HG03175 (cell line): Measurements from ENCODE around the gene PTBP1.

ENCODE experiments used
- ATAC-seq: cut with Tn5 transposase; IDR thresholded peaks from one replicate; pipeline ENCODE4 v1.9.1; 2021; ENCODE audit warnings: mild to moderate bottlenecking, moderate library complexity; ENCODE audit not compliant: unreplicated experiment

PTBP1 gene

DNA sequence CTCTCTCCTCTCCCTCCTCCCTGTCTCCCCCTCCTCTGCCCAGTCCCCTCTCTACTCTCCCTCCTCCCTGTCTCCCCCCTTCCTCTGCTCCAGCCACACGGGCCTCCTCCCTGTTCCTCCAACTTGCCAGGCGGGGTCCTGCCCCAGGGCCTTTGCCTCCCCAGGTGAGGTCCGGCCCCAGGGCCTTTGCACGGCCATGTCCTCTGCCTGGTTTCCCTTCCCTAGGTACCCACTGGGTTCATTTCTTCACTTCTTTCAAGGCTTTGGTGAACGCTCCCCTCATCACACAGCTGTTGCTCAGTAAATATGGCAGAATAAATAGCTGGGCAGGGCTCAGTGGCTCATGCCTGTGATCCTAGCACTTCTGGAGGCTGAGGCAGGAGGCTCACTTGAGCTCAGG, 25.2 kb upstream of the PTBP1 start:
- no peak for ATAC-seq

DNA sequence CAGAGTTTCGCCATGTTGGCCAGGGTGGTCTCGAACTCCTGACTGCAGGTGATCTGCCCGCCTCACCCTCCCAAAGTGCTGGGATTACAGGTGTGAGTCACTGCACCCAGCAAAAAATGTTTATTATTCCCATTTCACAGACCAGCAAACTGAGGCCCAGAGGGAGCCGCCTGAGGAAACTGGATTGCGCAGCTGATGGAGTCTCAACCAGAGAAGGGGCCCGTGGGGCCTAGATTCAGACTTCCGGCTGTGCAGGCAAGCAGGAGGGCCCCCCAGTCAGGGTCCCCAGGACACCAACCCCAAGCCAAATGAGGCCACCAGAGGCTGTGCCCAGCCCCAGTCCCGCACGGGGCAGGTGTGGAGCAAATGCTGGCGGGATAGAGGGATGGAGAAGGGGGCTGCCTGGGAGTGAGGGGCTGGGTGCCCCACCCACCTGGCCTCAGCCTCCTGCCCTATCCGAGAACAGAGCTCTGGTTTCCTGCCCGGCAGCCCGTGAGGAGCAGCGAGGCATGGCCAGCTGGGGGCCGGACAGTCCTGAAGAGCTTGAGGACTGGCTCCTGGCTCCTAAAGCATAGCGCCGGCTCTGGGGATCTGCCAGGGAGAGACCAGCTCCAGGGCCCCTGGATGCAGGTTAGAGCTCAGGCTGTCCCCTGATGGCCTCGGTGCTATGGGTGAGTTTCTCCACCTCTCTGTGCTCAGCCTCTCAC, 24.4 kb upstream of the PTBP1 start:
- no peak for ATAC-seq

DNA sequence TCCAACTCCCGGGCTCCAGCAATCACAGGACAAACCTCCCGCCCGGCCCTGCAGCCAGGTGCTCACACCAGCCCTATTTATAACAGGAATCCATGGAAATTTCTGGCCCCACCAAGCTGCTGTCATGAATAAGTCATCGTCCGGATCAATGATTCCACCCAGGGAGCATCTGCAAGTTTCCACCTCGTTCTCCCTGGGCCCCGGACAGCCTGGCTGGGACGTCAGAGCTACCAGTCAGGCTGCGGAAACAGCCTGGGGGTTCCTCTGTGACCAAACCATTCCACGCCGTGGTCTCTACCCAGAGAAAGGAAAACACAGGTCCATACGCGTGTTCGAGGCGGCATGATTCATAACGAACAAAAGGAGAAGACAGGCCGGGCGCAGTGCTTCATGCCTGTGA, 20.7 kb upstream of the PTBP1 start:
- ATAC-seq = no peak

DNA sequence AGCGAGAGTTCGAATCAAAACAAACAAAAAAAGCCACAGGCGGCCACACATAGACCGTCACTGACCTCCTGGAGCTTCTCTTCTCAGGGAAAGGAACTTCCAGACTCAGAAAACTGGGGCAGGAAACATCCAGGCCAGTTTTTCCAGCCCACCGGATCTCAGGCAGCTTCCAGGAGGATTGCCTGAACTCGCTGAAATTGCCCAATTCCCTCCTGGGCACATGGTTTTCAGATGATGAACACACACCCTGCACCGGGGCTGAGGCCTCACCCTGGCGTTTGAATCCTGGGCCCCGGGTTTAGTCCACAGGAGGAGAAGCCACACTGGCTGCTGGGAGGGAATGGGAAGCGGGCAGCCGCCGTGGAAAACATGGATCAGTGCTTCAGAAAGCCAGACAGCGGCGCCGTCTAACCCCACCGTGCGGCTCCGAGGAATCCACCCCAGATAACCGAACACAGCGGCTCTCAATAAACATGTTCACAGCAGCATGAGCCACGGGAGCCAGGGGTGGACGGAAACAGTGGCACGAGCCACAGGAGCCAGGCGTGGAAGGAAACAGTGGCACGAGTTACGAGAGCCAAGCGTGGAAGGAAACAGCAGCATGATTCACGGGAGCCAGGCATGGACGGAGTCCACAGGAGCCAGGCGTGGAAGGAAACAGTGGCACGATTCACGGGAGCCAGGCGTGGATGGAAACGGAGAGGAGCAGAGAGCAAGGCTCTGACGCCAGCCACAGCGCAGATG, 18.2 kb upstream of the PTBP1 start:
- ATAC-seq = no peak

DNA sequence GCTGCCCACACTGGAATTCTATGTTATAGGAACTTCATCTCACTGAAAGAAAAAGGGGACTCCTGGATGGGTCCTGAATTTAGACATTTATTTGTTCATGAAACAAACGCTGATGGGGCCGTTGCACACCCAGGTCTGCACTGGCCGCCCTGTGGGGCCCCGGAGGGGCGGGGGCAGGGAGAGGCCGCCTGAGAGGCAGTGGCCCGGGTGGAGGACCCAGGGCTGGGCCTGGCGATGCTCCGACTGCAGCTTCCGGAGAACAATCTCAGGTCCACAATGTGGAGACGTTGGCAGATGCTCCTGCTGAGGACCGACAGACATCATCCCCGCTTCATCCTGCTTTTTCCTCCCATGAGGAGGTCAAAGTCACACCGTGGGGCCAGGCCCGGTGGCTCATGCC, 16.3 kb upstream of the PTBP1 start:
- no peak for ATAC-seq

DNA sequence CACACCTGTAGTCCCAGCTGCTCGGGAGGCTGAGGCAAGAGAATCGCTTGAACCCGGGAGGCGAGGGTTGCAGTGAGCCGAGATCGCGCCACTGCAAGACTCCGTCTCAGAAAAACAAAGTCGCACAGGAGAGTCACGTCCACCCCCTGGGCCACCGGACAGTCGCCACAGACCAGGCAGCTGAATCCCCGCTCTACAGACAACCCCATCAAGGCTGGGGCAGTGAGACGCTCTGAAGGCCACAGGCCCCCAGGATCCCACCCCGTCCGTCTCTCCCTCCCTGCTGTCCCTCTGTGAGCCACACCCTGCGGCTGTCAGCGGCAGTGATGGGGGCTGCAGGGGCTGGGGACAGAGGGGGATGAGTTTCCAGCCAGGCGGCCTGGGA, 15.5 kb upstream of the PTBP1 start:
- no peak for ATAC-seq

DNA sequence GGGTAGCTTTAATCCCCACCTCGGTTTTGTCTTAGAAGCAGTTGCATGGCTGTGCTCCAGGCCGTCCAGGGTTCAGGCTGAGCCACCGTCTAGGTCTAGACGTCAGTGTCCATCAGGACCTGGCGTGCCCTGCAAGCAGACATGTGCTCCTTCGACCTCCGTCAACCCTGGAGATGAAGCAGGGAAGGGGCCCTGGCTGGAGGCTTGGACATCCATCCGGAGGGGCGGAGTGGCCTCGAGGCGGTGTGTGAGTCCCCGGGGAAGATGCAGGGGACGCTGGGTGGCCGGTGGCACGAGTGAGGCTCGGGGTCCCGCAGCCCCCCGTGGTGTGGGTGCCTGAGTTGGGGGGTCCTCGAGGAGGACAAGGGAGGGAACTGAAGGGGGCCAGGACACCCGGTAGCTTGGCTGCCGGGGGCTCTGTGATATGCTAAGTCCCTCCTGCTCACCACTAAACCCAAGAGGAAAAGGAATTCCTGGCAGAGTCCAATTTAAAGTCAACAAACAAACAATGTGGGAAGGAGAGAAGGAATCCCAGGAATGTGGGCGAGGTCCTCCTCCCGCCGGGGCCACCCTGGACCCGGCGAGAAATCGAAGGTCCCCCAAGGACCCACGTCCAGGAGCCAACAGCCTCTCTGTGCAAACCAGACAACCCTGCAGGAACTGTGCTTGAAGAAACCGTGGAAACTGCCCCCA, 14.9 kb upstream of the PTBP1 start:
- ATAC-seq = no peak

DNA sequence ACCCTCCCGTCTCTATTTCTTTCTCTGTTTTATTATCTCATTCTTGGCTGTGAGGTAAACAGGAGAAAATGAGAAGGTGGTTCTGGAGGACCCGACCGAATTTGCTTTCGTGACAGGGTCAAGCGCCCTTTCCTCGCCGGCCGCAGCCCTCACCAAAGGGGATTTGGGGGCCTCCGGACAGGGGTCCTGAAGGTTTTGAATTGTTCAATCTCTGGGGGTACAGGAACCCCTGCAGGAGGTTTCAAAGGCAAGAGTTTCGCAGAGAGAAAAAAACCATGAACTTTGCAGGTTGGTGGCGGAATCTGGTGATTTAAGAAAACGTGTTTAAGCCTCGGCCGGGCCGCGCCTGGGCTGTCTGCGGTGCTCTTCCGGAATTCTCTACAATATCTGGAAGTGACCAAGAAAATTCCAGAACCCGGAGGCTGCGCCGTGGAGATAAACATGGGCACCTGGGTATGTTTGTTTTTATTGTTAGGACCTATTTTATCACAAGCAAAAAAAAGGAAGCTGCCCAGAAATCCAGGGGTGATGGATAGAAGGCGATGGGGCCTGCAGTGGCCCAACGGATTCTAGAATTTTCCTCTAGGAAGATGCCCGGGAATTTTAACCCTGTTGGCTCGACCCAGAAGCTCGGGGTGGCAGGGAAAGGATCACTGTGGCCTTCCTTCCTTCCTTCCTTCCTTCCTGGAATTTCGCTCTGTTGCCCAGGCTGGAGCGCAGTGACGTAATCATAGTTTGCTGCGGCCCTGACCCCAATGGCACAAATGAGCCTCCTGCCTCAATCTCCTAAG, 14.2 kb upstream of the PTBP1 start:
- ATAC-seq = no peak

DNA sequence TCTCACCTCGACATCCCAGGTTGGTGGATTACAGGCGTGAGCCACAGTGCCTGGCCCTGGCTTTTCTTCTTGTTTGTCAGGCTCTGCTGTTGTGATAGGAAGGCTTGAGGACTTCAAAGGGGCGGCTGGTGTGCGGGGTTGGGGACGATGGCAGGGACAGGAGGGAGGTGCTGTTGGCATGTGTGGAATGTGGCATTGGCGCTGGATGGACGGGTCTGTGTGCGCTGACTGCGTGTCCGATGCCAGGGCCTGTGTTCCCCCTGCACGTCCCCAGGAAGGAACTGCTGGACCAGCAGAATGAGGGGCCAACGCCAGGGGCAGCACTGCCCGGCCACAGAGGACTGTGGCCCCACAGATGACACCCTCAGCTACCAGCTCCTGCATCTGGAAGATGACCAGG, 12.7 kb upstream of the PTBP1 start:
- no peak for ATAC-seq

DNA sequence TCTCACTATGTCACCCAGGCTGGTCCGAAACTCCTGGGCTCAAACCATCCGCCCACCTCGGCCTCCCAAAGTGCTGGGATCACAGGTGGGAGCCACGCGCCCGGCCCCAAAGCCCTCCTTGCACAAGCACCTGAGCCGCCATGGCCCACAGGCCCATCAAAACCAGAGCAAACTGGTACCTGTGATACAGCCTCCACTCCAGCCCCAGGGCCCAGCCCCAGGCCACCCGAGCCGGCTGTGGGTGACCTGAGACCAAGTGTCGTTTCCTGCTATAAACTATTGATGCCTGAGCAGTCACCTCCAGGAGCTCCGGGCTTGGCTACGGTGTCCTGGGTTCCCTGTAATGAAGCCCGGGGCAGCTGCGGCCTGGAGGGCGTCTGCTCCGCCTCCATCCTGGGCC, 9.7 kb upstream of the PTBP1 start:
- ATAC-seq = no peak

DNA sequence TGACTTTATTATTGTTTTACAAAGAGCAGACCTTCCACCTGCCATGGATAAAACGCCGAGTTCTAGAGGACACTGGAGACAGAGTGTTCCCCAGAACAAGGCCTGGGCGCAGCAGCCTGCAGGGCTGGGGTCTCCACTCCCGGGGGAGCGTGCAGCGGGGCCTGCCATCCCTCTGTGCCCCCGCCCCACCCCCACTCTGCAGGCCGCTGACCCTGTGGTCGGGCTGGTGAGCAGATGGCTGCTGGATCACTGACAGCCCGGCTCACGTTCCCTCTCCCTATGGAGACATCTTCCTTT, 8.6 kb upstream of the PTBP1 start:
- ATAC-seq = no peak

DNA sequence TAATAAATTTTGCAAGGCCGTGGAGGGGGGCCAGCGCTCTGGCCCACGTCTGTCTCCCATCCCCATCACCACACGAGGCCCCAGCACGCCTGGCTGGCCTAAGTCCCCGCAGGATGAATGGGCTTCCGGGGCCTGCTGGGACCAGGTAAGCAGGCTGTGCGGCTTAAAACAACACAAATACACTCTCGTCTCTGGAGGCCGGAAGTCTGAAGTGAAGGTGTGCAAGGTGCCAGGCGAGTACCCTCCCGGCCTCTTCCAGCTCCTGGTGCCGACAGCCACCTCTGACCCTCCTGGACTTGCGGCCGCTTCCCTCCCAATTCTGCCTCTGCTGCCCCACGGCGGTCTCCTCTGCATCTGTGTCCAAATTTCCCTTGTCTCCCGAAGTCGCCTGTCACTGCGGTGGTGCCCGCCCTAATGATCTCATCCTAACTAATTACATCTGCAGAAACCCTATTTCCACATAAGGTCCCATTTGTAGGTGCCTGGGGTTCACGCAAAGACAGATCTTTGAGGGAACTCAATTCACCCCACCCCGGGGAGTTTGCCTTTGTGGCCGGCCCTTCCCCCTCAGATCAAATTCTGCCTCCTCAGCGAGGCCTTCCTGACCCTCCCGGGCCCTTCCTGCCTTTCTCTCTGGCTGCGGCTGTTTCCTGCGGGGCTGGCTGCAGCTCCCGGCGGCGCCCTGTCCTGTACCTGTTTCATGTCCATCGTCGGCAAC, 8.1 kb upstream of the PTBP1 start:
- ATAC-seq = no peak

DNA sequence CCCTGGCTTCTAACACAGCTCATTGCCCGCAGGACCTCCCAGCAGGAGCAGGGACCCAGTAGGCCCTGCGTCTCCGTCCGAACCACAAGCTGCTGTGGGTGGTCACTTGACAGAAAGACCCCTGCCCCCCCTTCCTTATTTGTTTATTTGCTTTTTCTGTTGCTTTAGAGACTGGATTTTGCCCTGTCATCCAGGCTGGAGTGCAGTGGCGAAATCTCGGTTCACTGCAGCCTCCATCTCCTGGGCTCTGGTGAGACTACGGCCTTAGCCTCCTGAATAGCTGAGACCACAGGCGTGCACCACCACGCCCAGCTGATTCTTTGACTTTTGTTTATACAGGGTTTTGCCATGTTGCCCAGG, 7.6 kb upstream of the PTBP1 start:
- ATAC-seq = no peak

DNA sequence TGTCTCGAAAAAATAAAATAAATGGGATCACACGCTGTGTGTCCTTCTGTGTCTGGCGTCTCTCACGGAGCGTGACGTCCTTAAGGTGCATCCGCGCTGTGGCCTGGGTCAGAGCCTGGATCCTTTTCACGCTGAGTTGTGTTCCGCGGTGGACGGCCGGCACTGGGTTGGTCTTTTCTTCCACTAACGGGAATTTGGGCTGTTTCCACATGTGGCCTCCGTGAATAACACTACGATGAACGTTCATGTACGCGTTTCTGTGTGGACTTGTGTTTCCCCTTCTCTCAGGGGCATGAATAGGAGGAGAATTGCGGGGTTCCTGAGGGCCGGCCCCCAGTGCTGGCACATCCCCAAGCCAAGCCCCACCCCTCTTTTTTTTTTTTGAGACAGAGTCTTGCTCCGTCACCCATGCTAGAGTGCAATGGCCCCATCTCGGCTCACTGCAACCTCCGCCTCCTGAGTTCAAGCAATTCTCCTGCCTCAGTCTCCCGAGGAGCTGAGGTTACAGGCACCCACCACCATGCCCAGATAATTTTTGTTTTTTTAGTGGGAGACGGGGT, 6.2 kb upstream of the PTBP1 start:
- no peak for ATAC-seq

DNA sequence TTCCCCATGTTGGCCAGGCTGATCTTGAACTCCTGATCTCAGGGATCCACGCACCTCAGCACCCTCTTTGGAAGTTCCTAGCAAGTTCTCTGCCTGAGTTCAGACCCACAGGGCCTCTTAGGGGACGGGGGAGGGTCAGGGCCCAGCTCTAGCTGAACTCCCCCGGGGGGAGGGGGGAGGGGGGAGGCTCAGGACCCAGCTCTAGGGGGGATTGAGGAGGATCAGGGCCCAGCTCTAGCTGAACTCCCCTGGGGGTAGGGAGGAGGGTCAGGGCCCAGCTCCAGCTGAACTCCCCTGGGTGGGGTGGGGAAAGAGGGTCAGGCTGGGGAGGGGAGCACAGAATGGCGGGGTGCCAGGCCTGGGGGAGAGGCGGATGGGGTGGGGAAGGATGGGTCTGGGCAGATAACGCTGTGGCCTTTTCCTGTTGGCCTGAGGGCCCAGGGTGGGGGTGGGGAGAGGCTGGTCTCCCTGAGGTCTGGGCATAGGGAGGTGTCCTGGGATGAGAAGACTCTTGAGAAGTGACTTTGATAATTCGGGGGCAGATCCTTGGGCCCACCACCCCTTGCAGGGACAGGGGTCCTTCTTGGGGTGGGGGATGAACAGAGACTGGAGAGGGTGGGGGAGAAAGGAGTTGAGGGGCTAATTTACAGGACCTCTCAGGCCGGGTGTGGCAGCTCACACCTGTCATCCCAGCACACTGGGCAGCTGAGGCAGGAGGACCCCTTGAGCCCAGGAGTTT, 5.5 kb upstream of the PTBP1 start:
- no peak for ATAC-seq

DNA sequence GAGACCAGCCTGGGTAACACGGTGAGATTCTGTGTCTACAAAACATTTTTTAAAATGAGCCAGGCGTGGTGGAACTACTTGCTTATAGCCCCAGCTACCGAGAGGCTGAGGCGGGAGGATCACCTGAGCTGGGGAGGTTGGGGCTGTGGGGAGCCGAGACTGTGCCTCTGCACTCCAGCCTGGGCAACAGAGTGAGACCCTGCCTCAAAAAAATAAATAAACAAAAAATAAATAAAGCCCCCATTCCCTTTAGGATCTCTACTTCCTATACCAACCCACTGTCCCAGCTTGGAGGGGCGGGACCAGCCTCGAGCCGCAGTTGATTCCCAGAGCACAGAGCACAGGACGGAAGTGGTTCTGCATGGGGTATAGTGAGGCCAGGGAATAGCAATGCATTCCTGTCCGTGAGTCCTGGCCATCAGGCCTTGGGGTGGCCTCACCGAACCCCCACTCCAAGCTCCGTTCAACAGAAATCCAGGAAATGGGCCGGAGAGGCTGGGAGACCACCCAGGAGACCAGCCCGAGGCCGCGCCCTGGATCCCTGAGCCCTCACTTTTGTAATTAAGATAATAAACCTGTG, 4.9 kb upstream of the PTBP1 start:
- no peak for ATAC-seq

DNA sequence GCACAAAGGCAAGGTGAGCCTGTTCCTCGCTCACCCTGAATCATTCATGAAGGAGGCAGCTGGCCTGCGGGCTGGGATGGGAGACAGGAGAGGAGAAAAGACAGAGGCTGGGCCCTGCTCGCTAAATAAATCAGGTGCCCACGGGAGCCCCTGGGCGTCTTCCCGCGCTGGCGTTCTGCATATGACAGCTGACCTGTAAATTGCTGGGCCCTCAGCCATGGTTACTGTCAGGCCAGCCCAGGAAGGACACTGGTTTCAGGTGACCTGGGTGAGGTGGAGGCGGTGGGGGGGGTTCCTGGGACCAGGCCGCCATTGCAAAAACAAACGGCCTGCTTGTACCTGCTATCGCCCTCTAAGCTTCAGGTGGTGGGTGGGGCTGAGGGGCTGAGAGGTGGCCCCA, 3.4 kb upstream of the PTBP1 start:
- no peak for ATAC-seq

DNA sequence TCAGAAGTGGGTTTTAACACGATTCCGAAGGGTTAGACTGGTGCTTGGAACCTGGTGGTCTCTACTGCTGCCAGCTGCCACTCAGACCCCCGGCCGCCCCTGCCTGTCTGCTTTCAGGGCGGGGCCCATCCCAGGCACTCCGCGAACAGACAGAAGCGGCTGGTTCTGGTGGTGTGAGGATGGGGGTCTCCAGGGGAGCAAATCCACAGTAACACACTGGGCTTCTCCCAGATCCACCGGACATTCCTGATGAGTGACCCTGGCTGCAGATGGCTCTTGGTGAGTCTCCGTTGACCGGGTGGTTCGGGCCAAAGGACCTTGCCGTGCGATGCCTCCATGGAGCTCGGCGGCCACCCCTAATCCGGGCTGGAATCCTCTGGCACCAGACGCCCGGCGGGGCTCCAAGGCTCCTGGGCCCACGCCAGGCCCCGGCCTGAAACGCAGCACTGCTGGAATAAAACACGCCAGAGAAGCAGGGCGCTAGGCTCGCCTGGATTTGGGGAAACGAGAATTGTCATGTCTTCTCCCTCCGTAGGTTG, 2.1 kb upstream of the PTBP1 start:
- ATAC-seq = no peak
